Right cardiac atrium (tissue), 5 donors: Measurements from ENCODE around the gene CLTC. TPM values are rescaled to one million over a fixed set of nuclear protein-coding genes. Genes with fewer than 3 reads are reported as not detected.

Source experiments
- ATAC-seq, 2 donors: fragments of 200-7000 bp; cut with Tn5 transposase; one replicate each; pipeline versions ENCODE4 v1.8.0 to v1.9.1; 2020; ENCODE audit warnings: moderate library complexity in 2 of 2, mild to moderate bottlenecking in 1 of 2
- DNase-seq, 3 donors: peaks; one replicate each; pipeline ENCODE4 v3.0.0-alpha.2; 2020
- H3K27ac ChIP-seq: one replicate; pipeline ENCODE4 v1.5.1; 2013; ENCODE audit warnings: mild to moderate bottlenecking, low read length, control low read depth, moderate library complexity
- H3K27me3 ChIP-seq: one replicate; pipeline ENCODE4 v1.6.1; 2013; ENCODE audit not compliant: control insufficient read depth, insufficient read depth
- H3K4me1 ChIP-seq: one replicate; pipeline ENCODE4 v1.6.1; 2013; ENCODE audit warnings: low read length; ENCODE audit not compliant: control insufficient read depth, insufficient read depth
- H3K4me3 ChIP-seq: one replicate; pipeline ENCODE4 v1.5.1; 2013; ENCODE audit warnings: low read length, control low read depth
- H3K9me3 ChIP-seq: one replicate; pipeline ENCODE4 v1.6.1; 2013; ENCODE audit warnings: low read length; ENCODE audit not compliant: control insufficient read depth
- WGBS: extraction: QIAGEN DNeasy Blood & Tissue Kit; methylation state at CpG from one replicate; pipeline ENCODE4 v1.1.7; 2013; 5-methylcytosine and 5-hydroxymethylcytosine counted together
- intact Hi-C, 4 donors: fragments of 100-400 bp; cut with DNase I; formaldehyde crosslinking; loops; one replicate each; pipeline versions ENCODE4 v1.11.0 to v1.14.0; 2022 to 2023
- polyA plus RNA-seq: library from polyadenylated mRNA; stranded (reverse); fragments of 200-250 nt; gene quantifications from one replicate; pipeline ENCODE4 v1.2.3, GENCODE V29; 2013
- total RNA-seq, 4 donors: library from RNA; stranded (reverse); fragmentation: NEBNext Ultra II Directional; extraction: Animal tissue kit (Norgen Biotek cat#: 25700); gene quantifications; one replicate each; pipeline ENCODE4 v1.2.1, GENCODE V29; 2021
- donor health status: healthy with polysubstance abuse.
- donor health status: DM: no; HTN: yes; CAD: no.
- donor health status: DM: no; HTN: no; CAD: no.
- donor health status: DM: no; HTN: yes; CAD: no; lungs with severe emphysema.
- donor health status: DM: yes; HTN: yes; CAD: no.

The CLTC gene
- total and polyA plus RNA-seq, 5 donors, result 108 to 203 (median 176) TPM

DNA sequence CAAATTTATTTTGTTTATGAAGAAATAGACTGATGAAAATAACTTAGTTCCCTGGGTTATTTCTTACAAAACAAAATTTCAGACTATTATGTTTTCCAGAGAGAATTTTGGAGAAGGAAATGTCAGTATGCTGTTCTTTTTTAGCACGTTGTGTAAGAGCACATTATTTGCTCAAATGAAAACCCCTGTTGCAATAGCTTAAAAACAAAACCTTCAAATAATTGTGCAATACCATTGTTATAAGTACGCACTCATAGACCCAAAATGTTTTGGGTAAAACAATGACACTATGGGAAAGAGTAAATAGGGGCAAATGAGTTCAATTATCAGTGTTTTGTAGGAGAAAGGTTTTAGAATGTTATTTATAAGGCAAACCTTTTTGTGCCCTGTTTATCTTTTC, 106.0 kb downstream of the CLTC start:
- intact Hi-C loops, result no loop called here
- ATAC-seq, result peak; percentile 54 to 72
- Histone ChIP-seq H3K9me3 (no peaks in the 10 kb centered on the region), H3K27me3 (no peaks in the 10 kb centered on the region), H3K4me1 (peaks cover 3% of the 10 kb centered on the region), H3K4me3 (no peak overlapping the region), H3K27ac (no peak overlapping the region)
- 44% methylated on average over 2 of the region's 2 CpGs for WGBS
- DNase-seq, result no peak

DNA sequence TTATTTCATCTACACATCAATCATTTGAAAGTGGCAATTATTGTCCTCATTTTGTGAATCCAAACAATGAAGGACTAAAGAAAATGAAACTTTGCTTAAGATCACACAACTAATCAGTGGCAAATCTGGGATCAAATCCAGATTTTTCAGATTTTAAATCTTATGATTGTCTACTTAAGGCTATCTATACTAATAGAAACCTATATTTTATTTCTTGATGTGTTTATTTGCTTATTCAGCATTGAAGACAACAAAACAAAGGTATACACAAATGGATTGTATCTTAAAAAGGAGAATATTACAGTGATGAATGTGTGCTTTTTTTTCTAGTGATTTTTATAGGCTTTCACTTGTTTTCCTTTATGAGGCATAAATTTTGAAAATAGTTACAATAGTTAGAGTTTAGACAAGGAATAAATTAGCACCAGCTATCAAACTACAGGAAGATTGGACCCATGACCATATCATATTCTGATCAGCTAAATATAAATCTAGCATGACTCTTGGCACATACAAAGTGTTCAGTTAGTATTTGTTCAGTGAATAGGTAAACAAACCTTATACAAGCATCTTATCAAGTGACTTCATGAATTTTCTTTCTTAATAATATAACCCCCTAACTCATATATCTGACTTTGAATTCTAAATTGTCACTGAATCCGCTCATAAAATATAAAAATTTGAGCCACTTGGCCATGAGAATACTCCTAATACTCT, 108.3 kb downstream of the CLTC start:
- Histone ChIP-seq H3K4me1 (peaks cover 3% of the 10 kb centered on the region), H3K4me3 (no peak overlapping the region), H3K9me3 (no peaks in the 10 kb centered on the region), H3K27me3 (no peaks in the 10 kb centered on the region), H3K27ac (no peak overlapping the region)
- intact Hi-C loops, result no loop called here
- DNase-seq (no peak), ATAC-seq (no peak)
- 99% methylated on average over 1 of the region's 1 CpG for WGBS

DNA sequence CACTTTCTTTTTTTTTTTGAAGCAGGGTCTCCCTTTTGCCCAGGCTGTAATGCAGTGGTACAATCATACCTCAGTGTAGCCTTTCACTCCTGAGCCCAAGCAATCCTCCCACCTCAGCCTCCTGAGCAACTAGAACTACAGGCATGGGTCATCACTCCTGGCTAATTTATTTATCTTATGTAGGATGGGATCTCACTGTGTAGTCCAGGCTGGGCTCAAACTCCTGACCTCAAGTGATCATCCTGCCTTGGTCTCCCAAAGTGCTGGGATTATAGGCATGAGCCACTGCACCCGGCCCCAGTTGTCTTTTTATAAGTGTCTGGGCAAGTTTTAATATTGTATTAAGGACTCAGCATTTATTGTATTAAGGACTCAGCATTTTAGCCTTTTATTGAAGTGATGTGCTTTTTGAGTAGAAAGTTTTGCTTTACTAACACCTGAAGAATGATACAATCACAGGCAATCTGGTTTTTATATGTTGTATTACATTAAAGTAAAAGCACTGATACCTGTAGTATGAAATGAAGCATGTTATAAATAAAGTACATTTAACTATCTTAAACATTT, 110.7 kb downstream of the CLTC start:
- peaks cover 2% of the 10 kb centered on the region for H3K4me1 ChIP-seq
- H3K27me3 ChIP-seq, result no peaks in the 10 kb centered on the region
- no peak overlapping the region for H3K27ac ChIP-seq
- intact Hi-C loops, result no loop called here
- no peak overlapping the region for H3K4me3 ChIP-seq
- no peaks in the 10 kb centered on the region for H3K9me3 ChIP-seq
- DNase-seq (no peak), ATAC-seq (no peak)
- 90% methylated on average over 1 of the region's 1 CpG for WGBS

DNA sequence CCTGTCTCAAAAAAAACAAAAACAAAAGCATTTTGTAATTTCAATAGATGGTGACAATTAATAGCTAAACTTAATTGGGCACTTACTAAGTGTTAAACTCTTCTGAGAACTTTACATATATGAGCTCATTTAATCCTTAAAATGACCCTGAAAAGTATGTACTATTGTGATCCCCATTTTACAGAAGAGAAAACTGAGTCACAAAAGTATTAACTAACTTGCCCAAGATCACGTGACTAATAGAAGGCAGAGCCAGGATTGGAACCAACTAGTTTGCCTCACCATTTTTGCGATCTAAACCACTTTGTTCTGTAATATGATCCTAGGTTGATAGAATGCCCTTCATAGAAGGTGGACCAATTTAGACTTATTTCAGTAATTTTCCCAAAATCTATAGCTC, 114.0 kb downstream of the CLTC start:
- H3K27ac ChIP-seq, result no peak overlapping the region
- WGBS, result 98% methylated on average over 2 of the region's 2 CpGs
- ATAC-seq (no peak), DNase-seq (no peak)
- no peak overlapping the region for H3K4me3 ChIP-seq
- H3K9me3 ChIP-seq, result no peaks in the 10 kb centered on the region
- H3K4me1 ChIP-seq, result peaks cover 2% of the 10 kb centered on the region
- intact Hi-C loops, result no loop called here
- H3K27me3 ChIP-seq, result no peaks in the 10 kb centered on the region

DNA sequence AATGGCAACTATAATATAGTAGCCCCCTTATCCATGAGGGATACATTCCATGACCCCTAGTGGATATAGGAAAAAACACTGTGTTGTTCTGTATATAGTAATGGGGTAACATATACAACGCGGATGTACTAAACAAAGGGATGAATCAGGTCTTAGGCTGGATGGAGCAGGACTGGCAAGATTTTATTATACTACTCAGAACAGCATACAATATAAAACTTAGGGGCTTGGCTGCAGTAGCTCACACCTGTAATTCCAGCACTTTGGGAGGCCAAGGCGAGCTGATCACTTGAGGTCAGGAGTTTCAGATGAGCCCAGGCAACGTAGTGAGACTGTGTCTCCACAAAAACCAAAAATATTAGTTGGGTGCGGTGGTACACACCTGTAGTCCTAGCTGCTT, 114.5 kb downstream of the CLTC start:
- intact Hi-C loops, result no loop called here
- Histone ChIP-seq H3K27me3 (no peaks in the 10 kb centered on the region), H3K9me3 (no peaks in the 10 kb centered on the region), H3K4me1 (peaks cover 2% of the 10 kb centered on the region), H3K4me3 (no peak overlapping the region), H3K27ac (no peak overlapping the region)
- WGBS, result 99% methylated on average over 5 of the region's 5 CpGs
- ATAC-seq (peak in 1 of 2 donors; percentile 36), DNase-seq (no peak)

DNA sequence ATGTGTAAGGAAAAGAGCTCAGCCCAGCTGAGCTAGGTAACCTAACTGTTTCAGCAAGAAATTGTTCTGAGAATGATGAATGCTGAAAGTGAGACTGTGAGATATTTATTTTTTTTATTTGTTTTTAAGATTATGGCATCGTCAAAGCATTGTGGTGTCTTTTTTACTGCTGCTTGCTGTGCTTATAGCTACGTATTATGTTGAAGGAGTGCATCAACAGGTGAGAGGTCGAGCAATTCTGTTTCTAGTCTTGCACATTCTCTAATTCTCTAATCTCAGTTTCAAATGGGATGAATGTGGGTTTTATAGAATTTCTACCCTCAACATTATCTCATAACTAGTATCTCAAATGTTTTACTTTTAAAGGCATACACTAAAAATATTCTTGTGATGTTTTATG, 117.6 kb downstream of the CLTC start:
- intact Hi-C loops, result no loop called here
- no peak overlapping the region for H3K27ac ChIP-seq
- WGBS, result 94% methylated on average over 3 of the region's 3 CpGs
- no peak for DNase-seq
- H3K4me3 ChIP-seq, result no peak overlapping the region
- H3K27me3 ChIP-seq, result no peaks in the 10 kb centered on the region
- H3K4me1 ChIP-seq, result no peaks in the 10 kb centered on the region
- ATAC-seq, result no peak
- H3K9me3 ChIP-seq, result no peaks in the 10 kb centered on the region

DNA sequence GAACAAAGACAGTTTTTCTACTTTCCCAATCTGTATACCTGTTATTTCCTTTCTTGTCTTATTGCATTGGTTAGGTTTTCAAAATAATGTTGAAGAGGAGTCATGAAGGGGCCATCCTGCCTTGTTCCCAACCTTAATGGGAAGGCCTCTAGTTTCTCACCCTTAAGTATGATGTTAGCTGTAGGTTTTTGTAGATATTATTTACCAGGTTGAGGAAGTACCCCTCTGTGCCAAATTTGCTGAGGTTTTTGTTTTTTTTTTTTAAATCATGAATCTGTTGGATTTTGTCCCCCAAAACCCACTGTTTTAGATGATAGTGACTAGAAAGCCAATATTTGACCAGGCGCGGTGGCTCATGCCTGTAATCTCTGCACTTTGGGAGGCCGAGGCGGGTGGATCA, 124.1 kb downstream of the CLTC start:
- no peaks in the 10 kb centered on the region for H3K27me3 ChIP-seq
- H3K27ac ChIP-seq, result no peak overlapping the region
- ATAC-seq (no peak), DNase-seq (no peak)
- no peak overlapping the region for H3K4me3 ChIP-seq
- H3K4me1 ChIP-seq, result no peaks in the 10 kb centered on the region
- 98% methylated on average over 4 of the region's 4 CpGs for WGBS
- no peaks in the 10 kb centered on the region for H3K9me3 ChIP-seq
- intact Hi-C loops, result no loop called here

DNA sequence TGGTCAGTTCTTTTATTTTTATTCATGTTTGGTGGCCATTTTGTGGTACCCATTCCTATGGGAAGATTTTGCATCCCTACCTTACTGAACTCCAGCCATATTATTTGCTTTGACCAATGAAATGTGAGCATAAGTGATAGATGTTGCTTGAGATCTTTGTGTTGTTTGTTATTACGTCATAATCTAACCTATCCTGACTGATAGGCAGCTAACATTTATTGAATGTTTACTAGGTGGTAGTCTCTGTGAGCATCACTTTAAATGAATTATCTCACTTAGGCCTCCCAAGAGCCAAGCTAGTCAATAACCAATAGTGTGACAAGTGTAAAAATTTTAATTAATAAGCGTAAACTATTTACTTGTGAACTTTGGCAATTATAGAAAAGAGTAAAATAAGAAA, 125.3 kb downstream of the CLTC start:
- Histone ChIP-seq H3K4me3 (no peak overlapping the region), H3K9me3 (no peaks in the 10 kb centered on the region), H3K27me3 (no peaks in the 10 kb centered on the region), H3K4me1 (no peaks in the 10 kb centered on the region), H3K27ac (no peak overlapping the region)
- DNase-seq (no peak), ATAC-seq (no peak)
- 98% methylated on average over 2 of the region's 2 CpGs for WGBS
- intact Hi-C loops, result no loop called here

Other genes starting within 250 kb of the CLTC start
- 10 to 100 TPM; 17.2 to 21.7 (median 19.1) TPM for gene DHX40, start 54.3 kb upstream of the CLTC start, total RNA-seq
- gene DHX40, start 54.3 kb upstream of the CLTC start, polyA plus RNA-seq, result 8.0 TPM
- gene PTRH2, start 87.5 kb downstream of the CLTC start, total RNA-seq, result 10 to 100 TPM in 3 of 4 donors, 1 to 10 TPM in 1; 8.0 to 14.8 (median 11.2) TPM
- gene PTRH2, start 87.5 kb downstream of the CLTC start, polyA plus RNA-seq, result 18.9 TPM
- gene VMP1, start 87.8 kb downstream of the CLTC start, total RNA-seq, result 100 to 1,000 TPM in 1 of 4 donors, 10 to 100 TPM in 3; 62.7 to 106 (median 70.4) TPM
- gene VMP1, start 87.8 kb downstream of the CLTC start, polyA plus RNA-seq, result 60.7 TPM